NOMO-1 treated with dmso at 0.1 percent for 144 hours (cell line): ENCODE data around the gene PHEX.

Experiments
- DNase-seq: peaks from one replicate; lab custom pipeline; 2025; ENCODE audit not compliant: unreplicated experiment; lab: John Stamatoyannopoulos, UW

The PHEX gene

DNA sequence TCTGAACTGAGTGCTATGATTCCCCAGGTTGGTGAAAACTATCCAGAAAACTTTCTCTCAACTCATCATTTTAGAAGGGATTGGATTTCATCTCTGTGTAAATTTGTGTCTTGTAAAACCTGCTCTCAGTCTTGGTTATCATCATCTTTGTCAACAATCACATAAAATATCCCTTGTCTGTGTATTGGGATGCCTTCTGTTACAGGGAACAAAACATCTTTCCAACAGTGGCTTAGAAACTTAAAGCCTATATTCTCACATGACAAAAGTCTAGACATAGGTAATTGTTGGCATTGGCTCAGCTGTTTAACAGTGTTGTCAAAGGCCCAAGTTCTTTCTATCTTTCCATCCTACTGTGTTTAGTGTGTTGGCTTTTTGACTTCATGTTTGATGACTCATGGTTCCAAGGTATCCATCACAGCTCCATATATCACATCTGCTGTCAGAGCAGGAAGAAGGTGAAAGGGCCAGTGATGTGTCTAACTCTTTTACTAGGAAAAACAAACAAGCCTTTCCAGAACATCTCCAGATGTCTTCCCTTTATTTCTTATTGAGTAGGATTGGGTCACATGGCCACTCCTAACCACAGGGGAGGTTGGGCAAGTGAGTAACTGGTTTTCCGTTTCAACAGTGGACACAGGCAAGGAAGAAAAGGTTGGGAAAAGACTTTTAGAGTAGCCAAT lies 65.0 kb downstream of the PHEX start:
- DNase-seq, result no peak

DNA sequence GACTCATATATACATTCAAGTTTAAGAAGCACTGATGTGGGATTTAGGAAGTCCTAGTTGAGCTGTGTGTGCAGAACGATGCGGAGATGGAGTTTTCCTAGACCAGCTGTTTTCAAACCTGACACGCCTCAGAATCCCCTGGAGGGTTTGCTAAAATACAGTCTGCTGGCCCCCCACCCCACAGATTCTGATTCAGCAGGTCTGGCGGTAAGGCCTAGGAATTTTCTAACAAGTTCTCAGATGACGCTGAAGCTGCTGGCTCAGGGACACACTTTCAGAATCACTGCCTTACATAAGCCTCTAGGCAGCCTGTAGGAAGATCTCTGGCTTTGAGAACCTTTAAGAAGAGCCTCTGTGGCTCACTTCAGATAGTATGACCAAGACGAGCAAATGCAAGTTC lies 73.1 kb downstream of the PHEX start:
- no peak for DNase-seq

DNA sequence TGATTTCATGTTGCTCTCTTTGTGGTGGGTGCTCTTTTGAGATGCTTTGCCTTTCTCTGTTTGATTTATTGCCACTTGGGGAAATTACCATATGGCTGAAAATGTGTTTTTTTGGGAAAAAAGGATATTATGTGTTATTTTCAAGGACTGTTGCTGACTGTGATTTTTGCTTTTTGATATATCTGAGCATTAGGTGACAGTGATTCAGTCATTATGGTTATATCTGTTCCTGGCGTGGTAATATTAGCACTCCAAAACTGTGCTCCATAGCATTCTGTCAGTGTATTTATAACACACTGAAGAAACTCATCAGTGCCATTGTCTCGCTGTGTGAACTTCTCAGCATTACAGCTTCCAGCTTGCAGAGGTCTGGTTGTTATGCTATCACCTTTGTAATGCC lies 73.8 kb downstream of the PHEX start:
- DNase-seq, result no peak

DNA sequence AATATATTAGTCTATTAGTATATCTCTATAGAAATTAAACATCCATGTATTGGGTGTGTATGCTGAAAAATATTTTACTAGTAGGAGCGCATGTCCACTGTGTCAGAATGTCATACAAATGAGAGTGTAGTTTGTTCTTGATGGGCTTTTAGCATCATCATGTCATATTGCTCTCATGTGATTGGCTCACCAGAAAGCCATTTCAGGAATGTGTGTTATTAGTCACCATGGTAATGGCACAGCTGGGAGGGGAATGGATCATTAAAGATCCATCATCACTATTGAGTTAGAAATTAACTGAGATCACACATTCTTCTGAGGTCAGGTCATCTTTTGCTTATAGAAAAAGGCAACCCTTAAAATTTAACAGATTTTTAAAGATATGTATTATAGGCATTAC lies 77.3 kb downstream of the PHEX start:
- no peak for DNase-seq

DNA sequence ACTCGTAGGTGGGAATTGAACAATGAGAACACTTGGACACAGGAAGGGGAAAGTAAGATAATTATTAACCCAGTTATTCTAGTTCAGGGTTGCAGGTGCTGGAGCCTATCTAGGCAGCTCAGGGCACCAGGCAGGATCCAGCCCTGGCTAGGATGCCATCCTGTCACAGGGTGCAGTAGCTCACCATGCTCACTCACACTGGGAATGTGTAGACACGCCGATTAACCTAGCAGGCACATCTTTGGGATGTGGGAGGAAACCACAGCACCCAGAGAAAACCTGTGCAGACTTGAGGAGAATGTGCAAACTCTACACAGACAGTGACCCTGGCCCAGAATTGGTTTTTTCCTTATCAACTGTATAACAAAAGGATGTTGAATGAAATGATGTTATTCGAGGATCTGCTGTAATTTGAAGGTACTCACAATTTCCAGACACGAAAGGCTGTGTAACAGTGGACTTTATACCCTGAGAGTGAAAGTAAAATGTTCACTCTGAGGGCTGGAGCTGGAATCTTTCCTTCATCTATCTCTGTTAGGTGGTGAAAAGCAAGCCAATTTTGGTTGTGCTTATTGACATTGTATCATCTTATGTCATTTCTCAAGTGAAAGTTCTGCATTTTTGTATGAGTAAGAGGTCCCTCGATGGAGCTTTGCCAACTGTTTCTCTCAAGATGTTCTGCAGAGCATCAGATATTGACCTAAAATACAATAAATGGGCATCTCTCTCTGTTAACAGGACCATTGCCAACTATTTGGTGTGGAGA lies 78.8 kb downstream of the PHEX start:
- DNase-seq, result no peak

DNA sequence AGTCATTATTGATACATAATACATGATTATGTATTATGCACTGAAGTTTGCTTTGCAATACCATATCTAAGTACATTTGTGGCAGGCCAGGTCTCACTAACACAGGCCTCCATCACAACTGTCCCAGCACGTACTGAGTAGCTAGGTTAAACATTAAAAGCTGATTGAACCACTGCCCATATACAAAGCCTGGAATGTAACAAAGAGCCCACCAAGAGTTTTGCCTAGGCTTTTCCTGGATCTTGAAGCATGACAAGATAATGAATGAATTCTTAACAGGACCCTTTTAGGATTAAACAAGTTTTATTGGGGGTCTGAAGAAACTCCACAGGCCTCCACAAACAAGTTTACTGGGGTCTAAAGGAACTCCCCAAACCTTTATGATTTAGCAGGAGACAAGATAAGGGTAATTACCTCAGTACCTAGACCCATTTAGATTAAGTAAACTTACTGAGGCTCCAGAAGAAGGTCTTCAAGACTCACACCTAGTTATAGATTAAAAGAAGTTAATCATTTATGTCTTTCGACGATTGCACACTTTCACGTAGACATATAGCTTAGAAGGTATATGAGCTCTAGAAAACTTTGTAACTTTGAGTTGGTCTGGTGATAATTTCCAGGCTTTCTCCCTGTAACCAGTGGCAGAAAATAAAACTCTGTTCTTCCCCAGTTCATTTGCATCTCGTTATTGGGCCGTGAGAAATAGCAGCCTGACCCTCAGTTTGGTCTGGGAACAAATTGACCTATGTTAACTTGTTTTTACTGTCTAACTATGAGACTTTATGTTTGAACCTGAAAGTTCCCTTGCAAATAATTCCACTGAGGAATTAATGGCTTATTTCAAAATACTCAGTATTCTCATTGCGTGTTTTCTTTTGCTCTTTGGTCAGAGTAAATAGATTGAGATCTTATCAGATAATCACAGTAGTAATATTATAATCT lies 84.8 kb downstream of the PHEX start:
- DNase-seq, result no peak

DNA sequence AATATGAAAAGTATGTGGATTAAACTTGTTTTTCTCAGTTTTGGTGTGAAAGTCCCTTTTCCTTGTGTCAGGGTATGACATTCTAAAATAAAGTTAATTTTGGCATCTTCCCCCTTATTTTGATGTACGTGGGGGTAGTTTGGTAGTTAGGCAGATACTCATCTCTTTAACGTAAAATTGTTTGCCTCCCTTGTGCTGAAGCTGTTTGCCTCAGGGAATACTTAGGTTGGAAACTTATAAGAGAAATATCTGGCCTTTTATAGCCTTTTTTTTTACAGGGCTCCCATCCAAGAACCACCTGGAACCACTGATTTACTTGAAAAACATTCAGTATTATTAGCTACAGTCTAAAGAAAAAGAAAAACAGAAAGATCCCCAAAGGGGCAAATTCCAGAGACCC lies 85.5 kb downstream of the PHEX start:
- DNase-seq, result no peak

DNA sequence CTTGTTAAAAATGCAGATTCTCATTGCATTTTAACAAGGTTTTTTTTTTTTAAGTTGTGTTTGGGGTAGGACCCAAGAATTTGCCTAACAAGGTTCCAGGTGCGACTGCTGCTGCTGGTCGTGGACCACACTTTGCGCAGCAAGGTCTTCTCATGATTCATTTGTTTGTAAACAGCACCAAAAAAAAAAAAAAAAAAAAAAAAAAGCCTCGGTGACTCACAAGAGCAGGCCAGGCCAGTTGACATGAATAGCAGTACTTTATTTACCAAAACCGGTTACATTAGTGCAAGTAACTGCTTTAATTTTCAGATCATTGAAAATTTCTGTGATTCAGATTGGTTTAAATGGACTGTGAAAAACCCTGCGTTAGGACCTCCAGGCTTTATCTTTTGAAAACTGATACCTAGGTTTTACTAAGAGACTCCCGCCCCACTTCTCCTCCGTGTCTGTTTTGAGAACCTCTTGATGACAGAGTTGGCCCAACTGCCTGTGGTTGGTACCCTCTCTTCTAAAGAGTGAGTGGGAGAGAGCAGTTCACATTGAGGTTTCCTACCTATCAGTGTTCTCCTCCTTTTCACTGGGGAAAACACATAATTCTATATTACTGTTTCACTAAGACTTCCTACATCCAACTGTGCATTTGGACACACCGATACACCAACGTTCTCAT lies 86.2 kb downstream of the PHEX start:
- DNase-seq, result no peak

DNA sequence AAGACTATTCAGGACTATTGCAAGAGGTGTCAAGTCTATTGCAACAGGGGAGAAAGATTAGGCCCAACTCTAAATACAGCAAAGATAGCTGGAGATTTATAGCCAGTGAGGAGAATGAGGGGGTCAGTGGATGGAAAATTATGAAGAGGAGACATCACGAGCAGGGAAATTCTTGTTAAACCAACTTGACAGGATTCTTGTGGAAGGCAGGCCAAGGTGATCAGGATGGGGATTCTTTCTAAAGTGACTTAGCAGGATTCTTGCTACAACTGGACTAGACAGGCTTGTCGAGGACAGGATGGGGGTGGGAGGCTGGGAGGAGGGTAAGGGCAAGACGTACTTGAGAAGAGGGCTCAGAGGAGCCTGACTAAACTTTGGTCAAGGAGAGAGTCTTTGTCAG lies 89.0 kb downstream of the PHEX start:
- DNase-seq, result no peak

DNA sequence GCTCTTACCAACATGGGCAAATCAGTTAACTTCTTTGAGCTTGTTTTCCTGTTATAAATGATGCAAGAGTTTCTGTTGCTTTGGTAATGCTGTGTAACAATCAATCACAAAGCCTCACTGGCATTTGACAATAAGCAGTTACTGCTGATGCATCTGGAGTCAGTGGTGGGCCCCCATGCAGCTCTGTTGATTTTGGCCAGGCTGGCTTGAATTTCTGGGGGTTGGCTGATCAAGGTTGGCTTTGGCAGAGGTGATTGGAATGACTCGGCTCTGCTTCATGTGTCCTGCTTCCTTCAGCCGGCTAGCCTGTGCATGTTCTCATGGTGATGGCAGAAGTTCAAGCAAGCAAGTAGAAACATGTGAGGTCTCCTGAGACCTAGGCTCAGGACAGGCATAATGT lies 90.4 kb downstream of the PHEX start:
- no peak for DNase-seq

DNA sequence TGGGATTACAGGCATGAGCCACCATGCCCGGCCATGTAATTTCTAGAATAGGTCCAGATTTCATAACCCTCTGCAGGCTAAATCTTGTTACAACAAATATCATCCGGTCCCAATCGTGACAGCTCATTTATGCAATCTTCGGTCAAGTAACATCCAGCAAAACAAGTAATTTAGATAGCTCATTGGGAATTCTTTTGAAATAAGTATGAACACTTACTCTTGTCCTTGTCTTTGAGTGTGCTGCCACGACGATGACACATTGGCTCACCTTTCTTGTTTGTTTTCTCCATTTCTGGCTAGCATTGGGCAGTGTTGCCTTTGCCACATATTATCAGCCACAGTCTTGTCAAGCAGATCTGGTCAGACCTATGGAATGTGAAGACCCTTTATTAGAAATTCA lies 92.0 kb downstream of the PHEX start:
- DNase-seq, result no peak

DNA sequence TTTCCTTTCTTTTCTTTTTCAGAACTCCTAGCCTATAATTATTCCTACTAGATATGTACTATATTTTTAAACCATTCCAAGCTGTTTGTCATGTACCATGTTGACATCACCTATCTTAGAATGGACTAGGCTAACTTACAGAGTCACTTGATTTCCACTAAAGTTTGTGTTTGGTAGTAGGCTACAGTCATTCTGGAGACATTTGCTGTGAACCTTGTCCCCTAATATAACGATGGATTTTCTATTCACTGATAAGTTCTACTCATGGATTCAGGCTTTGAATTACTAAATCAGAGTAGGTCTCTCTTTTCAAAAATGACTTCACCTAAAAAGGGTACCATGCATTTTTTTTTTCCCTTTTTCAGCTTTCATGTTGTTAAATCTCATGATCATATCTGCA lies 93.4 kb downstream of the PHEX start:
- DNase-seq, result no peak

DNA sequence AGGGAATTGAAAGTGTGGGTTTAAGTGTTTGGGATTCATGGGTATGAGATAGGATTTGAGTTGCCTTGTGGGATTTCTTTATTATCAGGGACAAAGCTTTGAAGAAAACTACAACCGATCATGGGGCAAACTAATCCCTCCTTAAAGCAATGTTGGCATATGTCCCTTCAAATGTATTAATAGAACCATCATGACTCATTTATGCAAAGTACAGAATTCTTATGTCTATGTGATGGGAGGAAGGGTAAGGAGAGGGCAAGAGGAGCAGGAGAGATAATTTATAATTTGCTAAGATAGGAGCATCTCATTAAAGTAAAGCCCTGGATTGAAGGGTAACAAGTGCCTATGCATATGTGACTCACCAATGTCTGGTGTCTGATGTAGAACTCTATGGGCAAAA lies 94.2 kb downstream of the PHEX start:
- DNase-seq, result no peak

DNA sequence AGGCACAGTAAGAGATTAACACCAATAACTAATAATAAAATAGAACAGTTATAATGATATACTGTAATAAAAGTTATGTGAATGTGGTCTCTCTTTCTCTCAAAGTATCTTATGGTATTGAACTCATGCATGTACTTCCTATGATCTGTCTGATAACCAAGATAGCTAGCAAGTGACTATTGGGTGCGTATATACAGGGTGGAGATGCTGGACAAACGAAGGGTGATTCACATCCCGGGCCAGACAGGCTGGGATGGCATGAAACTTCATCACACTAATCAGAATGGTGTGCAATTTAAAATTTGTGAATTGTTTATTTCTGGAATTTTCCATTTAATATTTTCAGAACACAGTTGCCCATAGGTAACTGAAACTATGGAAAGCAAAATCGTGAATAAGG lies 96.8 kb downstream of the PHEX start:
- DNase-seq, result no peak

DNA sequence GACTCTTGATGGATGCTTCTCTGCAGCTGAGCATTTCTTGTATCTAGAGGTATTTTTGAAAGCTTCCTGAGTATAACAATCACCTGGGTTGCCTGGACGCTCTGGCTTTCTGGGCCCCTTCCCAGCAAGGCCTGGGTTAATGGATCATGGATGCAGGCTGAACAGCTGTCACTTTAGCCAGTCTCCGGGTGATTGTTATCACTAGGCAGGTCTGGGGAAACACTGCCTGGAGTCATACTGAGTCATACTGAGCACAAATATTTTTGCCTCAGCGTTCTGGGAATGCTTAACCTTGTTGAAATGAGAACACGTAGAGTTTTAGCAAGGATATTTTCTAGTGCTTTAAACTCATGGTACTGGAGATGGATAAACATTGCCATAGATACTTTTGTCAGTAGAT lies 102.6 kb downstream of the PHEX start:
- DNase-seq, result no peak

DNA sequence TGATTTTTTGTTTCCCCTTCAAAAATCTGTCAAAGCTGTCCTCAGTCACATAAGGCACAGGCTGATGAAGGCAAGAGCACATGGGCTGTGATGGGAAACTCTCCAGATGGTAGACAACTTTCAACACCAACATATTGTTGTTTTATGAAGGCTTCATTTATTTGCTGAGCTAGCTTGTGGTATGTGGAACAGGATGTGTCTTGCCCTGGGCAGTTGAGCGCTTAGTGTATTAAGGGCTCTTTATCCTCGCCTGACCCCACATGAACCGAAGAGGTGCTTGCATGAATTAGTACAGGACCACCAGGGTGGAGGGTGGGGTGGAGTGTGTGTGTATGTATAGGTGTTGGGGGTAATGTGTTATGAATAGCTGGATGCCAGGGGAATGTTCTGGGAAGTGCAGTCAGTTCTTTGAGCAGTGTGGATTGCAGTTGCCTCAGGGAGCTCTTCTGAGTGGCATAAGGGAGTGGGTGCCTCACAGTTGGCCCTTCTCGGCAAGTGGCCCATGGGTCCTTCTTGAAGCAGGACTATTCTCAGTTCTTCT lies 103.1 kb downstream of the PHEX start:
- no peak for DNase-seq

DNA sequence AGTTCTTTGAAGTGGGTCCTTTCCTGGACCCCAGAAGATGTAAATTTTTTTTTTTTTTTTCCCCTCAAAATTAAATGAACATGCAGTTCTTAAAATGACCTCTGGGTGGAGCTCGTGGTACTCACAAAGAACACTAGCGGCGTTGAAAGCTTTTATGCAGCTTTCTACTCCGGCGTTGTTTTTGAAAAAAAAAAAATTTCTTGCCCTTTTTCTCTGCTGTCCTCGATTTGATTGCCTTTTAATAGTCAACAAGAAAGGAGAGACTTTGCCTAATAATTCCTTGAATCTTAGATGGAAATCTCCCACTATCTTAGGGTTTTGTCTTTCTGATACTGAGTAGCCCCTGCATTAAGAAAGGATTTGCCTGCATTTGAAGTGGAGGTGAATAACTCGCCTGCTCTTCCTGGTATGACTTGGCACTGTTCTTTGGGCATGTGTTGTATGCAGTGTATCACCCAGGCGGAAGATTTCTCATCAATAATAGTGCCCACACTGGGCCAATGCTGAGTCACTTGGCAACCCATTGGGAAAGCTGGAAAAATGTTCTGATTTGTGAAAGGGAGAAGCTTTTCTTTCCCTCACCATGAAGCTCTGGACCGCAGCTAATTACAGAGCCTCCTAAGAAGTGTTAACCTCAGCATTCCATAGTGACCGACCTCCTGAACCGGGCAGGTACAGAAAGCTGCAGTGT lies 104.0 kb downstream of the PHEX start:
- no peak for DNase-seq

DNA sequence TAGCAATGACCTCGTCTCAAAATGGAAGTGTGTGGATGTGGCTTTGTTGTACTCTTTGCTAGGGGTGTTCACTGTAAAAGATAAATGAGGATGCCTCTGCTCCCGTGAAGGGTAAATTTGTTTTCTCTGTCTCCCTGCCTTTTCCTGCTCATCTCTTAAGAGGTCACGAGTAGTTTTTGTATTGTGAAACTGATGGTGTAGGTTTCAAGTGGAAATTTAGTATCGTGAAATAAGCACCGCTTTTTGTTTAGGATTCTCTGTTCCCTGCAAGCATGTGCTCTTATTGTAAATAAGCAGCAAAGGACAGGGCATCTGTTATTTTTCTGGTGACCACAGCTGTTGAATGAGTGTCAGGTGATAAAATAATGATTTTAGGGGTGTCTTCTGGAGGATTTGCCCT lies 104.6 kb downstream of the PHEX start:
- no peak for DNase-seq

DNA sequence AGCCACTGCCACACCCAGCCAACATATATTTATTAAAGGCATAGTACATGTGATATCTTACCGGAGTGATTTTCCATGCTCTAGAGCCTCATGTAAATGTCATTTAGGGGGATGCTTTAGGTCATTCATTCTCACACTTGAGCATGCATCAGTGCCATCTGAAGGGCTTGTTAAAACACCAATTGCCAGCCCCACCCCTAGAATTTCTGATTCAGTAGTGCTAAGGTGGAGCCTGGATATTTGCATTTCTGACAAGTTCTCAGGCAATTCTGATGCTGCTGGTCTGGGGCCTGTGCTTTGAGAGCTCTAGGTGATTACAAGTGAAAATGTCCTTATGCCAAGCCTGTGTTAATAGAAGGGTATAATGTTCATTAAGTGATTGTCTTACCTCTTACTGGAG lies 107.7 kb downstream of the PHEX start:
- no peak for DNase-seq

DNA sequence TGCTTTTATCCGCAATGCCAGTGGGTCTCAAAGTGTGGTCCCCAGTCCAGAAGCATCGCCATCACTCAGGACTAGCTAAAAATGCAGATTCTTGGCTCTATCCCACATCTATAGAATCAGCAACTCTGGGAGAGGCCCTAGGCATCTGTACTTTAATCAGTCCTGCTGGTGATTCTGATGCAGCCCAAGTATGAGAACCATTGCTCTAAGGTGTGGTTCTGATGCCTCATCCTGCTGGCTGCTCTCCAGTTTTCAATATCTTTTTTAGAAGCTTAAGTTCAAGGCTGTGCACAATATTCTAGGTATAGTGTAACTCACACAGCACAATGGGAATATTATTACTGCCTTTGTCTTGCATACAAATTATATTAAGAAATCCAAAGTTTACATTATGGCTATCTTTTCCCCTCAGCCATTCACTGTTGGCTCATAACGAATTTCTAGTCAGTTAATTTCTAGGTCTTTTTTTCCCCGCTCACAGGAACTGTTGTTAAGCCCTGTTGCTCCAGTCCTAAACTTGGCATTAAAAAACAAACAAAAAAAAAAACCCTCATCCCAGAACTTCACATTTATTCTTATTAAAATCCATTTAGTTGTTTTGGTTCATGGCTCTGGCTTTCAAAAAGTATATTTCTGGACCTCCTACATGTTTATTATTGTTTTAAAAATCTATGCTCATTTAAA lies 109.1 kb downstream of the PHEX start:
- DNase-seq, result no peak
